Karpas-422 (cell line): ENCODE results near the gene F13A1. TPM values are rescaled to one million over a fixed set of nuclear protein-coding genes. Genes with fewer than 3 reads are reported as not detected.

Experiments
- DNase-seq: peaks from one replicate; pipeline ENCODE4 v3.0.0-alpha.2; 2015
- H2AFZ ChIP-seq: fragments of 200-600 bp; sonication (generic); 2 replicates; pipeline ENCODE4 v1.6.1; 2014; ENCODE audit warnings: antibody characterized with exemption, low read length, mixed read lengths
- H3K27ac ChIP-seq: fragments of 200-600 bp; sonication (generic); 2 replicates; pipeline ENCODE4 v1.5.1; 2014; ENCODE audit warnings: mild to moderate bottlenecking, low read length, moderate library complexity
- H3K27me3 ChIP-seq: fragments of 200-600 bp; sonication (generic); 2 replicates; pipeline ENCODE4 v1.6.1; 2014; ENCODE audit warnings: low read length, mixed read lengths
- H3K36me3 ChIP-seq: fragments of 200-600 bp; sonication (generic); 2 replicates; pipeline ENCODE4 v1.6.1; 2014; ENCODE audit warnings: low read length, mixed read lengths; ENCODE audit not compliant: insufficient read depth
- H3K4me1 ChIP-seq: fragments of 200-600 bp; sonication (generic); 2 replicates; pipeline ENCODE4 v1.6.1; 2014; ENCODE audit warnings: mild to moderate bottlenecking, low read length, mixed read lengths
- H3K4me2 ChIP-seq: fragments of 200-600 bp; sonication (generic); 2 replicates; pipeline ENCODE4 v1.6.1; 2014; ENCODE audit warnings: low read length, low read depth, mild to moderate bottlenecking; ENCODE audit not compliant: poor library complexity, severe bottlenecking
- H3K4me3 ChIP-seq: fragments of 200-600 bp; sonication (generic); 2 replicates; pipeline ENCODE4 v1.5.1; 2014; ENCODE audit warnings: mild to moderate bottlenecking, antibody characterized with exemption, low read length, mixed read lengths
- H3K79me2 ChIP-seq: fragments of 200-600 bp; sonication (generic); 2 replicates; pipeline ENCODE4 v1.6.1; 2014; ENCODE audit warnings: mild to moderate bottlenecking, low read length, mixed read lengths
- H3K9ac ChIP-seq: fragments of 200-600 bp; sonication (generic); 2 replicates; pipeline ENCODE4 v1.6.0; 2014; ENCODE audit warnings: low read length
- H3K9me2 ChIP-seq: fragments of 200-600 bp; sonication (generic), shearing (Covaris generic); replicated peaks from 2 replicates; pipeline ENCODE4 v1.6.0; 2014; ENCODE audit warnings: mild to moderate bottlenecking, low read length, moderate library complexity; ENCODE audit not compliant: insufficient read depth
- H3K9me3 ChIP-seq: fragments of 300-700, 200-600 bp; sonication (generic); 2 replicates; pipeline ENCODE4 v1.6.1; 2014; ENCODE audit warnings: low read length, mixed read lengths
- H4K20me1 ChIP-seq: fragments of 200-600 bp; sonication (generic); 2 replicates; pipeline ENCODE4 v1.6.1; 2014; ENCODE audit warnings: mild to moderate bottlenecking, antibody characterized with exemption, low read length, low read depth; ENCODE audit not compliant: insufficient read depth
- total RNA-seq: library from RNA; depleted of rRNA; stranded (reverse); fragments of >200 nt; shearing (Covaris generic); gene quantifications from 2 replicates; pipeline ENCODE4 v1.2.3, GENCODE V29; 2014; ENCODE audit warnings: low replicate concordance

The F13A1 gene
- total RNA-seq, 1 experiment from 2014 or later: 0.78 TPM

DNA sequence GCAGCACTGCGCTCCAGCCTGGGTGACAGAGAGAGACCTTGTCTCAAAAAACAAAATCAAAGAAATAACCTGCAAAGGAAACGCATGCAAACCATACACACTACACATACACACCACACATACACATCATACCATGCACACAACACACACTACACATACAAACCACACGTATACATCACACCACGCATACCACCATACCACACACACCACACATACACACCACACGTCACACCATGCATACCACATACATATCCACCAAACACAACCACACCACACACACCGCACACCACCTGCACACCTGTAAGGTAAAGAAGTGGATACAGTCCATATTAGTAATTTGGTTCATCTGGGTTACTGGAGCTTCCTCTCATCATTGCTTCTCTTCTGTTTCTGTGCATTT lies 32.3 kb upstream of the F13A1 start:
- Histone ChIP-seq H2AFZ (no peak overlapping the region), H3K4me3 (no peak overlapping the region), H3K27me3 (no peaks in the 10 kb centered on the region), H4K20me1 (no peaks in the 10 kb centered on the region), H3K9me2 (no peaks in the 10 kb centered on the region), H3K9me3 (no peaks in the 10 kb centered on the region), H3K36me3 (no peaks in the 10 kb centered on the region), H3K4me1 (no peaks in the 10 kb centered on the region), H3K9ac (no peak overlapping the region), H3K4me2 (no peak overlapping the region), H3K27ac (no peak overlapping the region), H3K79me2 (no peaks in the 10 kb centered on the region)
- DNase-seq: no peak

DNA sequence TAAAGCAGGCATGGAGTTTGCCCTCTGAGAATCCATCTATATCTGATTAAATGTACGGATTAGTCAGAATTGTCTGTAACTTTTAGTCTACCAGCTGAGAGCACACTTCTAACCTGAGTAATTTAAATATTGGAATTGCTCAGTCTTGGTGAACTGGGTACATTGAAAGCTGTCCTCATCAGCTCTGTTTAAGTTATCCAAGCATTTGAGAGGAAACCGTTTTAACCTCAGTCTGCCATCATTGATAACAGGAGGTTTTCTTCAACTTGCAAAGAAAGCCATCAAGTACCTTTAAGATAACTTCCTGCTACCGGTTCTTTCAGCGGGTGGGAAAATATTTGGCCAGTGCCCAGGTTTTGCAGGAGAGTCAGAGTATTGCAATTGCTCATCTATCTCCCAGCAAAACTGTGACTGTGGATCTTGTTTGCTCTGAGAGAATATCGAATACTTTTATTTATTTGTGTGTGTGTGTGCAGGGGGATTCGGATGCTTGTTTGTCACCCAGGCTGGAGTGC lies 31.1 kb upstream of the F13A1 start:
- Histone ChIP-seq H3K4me1 (no peaks in the 10 kb centered on the region), H3K36me3 (no peaks in the 10 kb centered on the region), H4K20me1 (no peaks in the 10 kb centered on the region), H3K27me3 (no peaks in the 10 kb centered on the region), H3K4me3 (no peak overlapping the region), H3K9ac (no peak overlapping the region), H2AFZ (no peak overlapping the region), H3K79me2 (no peaks in the 10 kb centered on the region), H3K27ac (no peak overlapping the region), H3K9me3 (no peaks in the 10 kb centered on the region), H3K4me2 (no peak overlapping the region), H3K9me2 (no peaks in the 10 kb centered on the region)
- no peak for DNase-seq

DNA sequence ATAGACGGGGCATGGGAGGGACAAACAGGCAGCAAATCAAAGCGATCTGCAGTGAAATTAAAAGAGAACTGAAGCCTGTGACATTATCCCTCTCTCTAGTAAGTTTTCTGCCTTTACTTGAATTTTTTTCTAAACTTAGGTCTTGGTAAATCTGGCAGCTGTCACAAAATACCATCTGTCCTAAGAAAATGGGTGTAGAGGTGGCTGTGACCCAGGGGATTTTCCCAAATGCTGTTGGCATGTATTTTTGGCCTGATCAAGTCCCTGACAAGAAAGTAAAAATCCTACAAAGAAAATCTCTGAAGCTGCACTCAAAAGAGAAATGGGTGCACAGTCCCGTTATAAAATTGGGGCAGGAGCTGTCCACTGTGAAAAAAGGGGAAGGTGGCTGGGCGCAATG lies 30.2 kb upstream of the F13A1 start:
- no peak overlapping the region for H3K4me3 ChIP-seq
- H3K9me3 ChIP-seq: no peaks in the 10 kb centered on the region
- DNase-seq: no peak
- no peaks in the 10 kb centered on the region for H3K9me2 ChIP-seq
- no peaks in the 10 kb centered on the region for H4K20me1 ChIP-seq
- no peak overlapping the region for H3K27ac ChIP-seq
- H3K79me2 ChIP-seq: no peaks in the 10 kb centered on the region
- H2AFZ ChIP-seq: no peak overlapping the region
- H3K27me3 ChIP-seq: no peaks in the 10 kb centered on the region
- no peak overlapping the region for H3K9ac ChIP-seq
- no peak overlapping the region for H3K4me2 ChIP-seq
- no peaks in the 10 kb centered on the region for H3K36me3 ChIP-seq
- no peaks in the 10 kb centered on the region for H3K4me1 ChIP-seq

DNA sequence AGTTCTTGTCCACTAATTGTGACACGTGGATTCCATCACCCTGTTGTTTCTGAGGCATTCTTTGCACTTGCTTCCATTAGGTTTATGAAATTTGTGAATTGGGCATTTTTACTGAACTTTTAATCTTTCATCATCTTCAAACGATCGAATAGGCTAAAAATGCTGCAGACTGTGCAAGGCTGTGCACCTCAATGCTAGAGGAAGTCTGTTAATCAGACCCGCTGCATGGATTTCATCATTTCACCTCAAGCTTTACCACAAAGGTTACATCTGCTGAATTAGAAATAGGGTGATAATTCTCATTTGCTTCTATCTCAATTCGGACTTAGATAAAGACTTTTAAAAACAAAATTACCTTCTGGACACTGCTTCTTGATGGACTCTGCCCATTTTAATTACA lies 27.8 kb upstream of the F13A1 start:
- no peak for DNase-seq
- Histone ChIP-seq H3K4me1 (no peaks in the 10 kb centered on the region; the same call in 1 of the 2 replicates), H3K79me2 (no peaks in the 10 kb centered on the region), H3K9ac (no peak overlapping the region), H3K27me3 (no peaks in the 10 kb centered on the region), H4K20me1 (no peaks in the 10 kb centered on the region), H2AFZ (no peak overlapping the region), H3K4me2 (no peak overlapping the region), H3K9me3 (no peaks in the 10 kb centered on the region), H3K36me3 (no peaks in the 10 kb centered on the region), H3K4me3 (no peak overlapping the region), H3K9me2 (no peaks in the 10 kb centered on the region), H3K27ac (no peak overlapping the region)

DNA sequence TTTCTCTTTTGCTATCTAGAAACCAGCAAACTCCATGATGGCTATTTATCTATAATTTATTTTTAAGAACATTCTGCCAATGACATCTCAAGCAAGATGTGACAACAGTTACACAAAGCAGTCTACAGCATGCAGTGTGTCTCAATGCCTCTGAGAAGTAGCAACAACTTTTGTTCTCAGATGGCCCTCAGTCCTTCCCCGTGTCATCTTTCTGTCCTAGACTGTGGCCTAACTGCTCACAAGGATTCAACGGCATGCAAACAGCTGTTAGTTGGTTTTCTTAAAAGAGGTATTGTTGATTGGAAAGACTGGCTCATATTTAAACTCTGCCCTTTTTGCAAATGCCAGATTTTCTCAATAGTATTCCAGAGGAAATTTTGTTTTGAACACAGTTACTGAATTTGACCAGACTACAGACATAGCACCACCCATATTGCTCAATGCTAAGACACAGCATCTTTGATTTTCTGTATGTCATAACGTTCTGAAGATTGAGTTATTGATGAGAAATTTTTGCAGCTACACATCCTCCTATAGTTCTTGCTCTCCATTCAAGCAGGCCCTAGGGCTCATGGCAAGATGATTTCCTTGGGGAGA lies 26.1 kb upstream of the F13A1 start:
- Histone ChIP-seq H3K9me3 (no peaks in the 10 kb centered on the region), H3K27ac (no peak overlapping the region), H2AFZ (no peak overlapping the region), H3K4me1 (no peaks in the 10 kb centered on the region; the same call in 1 of the 2 replicates), H4K20me1 (no peaks in the 10 kb centered on the region), H3K4me3 (no peak overlapping the region), H3K36me3 (no peaks in the 10 kb centered on the region), H3K4me2 (no peak overlapping the region), H3K79me2 (no peaks in the 10 kb centered on the region), H3K27me3 (no peaks in the 10 kb centered on the region), H3K9ac (no peak overlapping the region), H3K9me2 (no peaks in the 10 kb centered on the region)
- no peak for DNase-seq

DNA sequence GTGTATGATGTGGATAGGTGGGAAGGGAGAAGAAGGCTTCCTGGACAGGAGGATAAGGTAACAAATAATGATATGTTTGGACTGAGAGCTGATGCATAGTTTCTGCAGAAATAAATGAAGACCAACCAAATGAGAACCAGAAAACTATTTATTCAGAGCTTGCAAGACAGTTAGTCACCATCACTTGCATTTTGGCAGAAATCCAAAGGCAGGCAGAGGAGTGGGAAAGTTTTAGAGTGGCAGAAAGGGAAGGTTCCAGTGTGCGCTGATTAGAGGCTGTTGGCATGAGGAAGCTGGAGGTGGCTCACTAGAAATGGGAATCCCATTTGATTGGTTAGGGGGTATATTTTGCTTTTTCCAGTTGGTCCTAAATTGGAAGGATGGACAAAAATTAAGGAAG lies 13.0 kb upstream of the F13A1 start:
- peak overlapping the region; percentile 76 for H3K4me2 ChIP-seq
- H3K4me3 ChIP-seq: 0 out of 2 replicates have a peak overlapping the region, but pooled peaks have one; percentile 43
- peak overlapping the region; percentile 63; the same call in 1 of the 2 replicates for H3K9ac ChIP-seq

DNA sequence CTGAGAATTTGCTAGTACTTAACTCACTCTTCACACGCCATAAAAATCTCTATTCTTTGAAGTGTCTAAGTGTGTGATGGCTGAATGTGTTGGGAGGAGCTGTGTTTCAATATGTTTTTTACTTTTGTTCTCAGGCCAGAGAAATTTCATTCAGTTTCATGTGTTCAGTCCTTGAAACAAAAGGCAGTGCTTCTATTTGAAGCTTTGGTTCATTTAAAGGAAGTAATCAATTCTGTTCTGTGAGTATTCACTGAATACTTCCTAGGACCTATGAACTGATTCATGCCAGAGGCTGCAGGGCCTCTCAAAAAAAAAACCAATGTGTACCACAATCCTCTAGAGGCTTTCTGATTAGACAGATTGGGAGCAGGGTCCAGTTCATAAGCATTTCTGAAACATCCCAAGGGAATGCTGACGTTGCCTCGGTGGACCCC lies 12.4 kb upstream of the F13A1 start:
- Histone ChIP-seq H3K79me2 (no peaks in the 10 kb centered on the region), H3K9me2 (no peaks in the 10 kb centered on the region), H2AFZ (0 out of 2 replicates have a peak overlapping the region, but pooled peaks have one; percentile 6), H3K9ac (peak overlapping the region; percentile 63), H3K4me1 (peaks cover 38% of the 10 kb centered on the region), H3K27ac (peak overlapping the region; percentile 94), H3K4me3 (peak overlapping the region; percentile 43), H3K4me2 (peak overlapping the region; percentile 76), H3K9me3 (no peaks in the 10 kb centered on the region; the same call in 1 of the 2 replicates), H3K36me3 (no peaks in the 10 kb centered on the region), H4K20me1 (no peaks in the 10 kb centered on the region), H3K27me3 (no peaks in the 10 kb centered on the region)
- peak; percentile 62 for DNase-seq

More for the DNA sequence above, 13.0 kb upstream of the F13A1 start:
- Histone ChIP-seq H3K9me2 (no peaks in the 10 kb centered on the region), H3K36me3 (no peaks in the 10 kb centered on the region), H3K9me3 (no peaks in the 10 kb centered on the region; the same call in 1 of the 2 replicates), H3K27ac (peak overlapping the region; percentile 94), H3K79me2 (no peaks in the 10 kb centered on the region), H3K27me3 (no peaks in the 10 kb centered on the region), H4K20me1 (no peaks in the 10 kb centered on the region), H3K4me1 (peaks cover 43% of the 10 kb centered on the region), H2AFZ (0 out of 2 replicates have a peak overlapping the region, but pooled peaks have one; percentile 6)
- DNase-seq: no peak

DNA sequence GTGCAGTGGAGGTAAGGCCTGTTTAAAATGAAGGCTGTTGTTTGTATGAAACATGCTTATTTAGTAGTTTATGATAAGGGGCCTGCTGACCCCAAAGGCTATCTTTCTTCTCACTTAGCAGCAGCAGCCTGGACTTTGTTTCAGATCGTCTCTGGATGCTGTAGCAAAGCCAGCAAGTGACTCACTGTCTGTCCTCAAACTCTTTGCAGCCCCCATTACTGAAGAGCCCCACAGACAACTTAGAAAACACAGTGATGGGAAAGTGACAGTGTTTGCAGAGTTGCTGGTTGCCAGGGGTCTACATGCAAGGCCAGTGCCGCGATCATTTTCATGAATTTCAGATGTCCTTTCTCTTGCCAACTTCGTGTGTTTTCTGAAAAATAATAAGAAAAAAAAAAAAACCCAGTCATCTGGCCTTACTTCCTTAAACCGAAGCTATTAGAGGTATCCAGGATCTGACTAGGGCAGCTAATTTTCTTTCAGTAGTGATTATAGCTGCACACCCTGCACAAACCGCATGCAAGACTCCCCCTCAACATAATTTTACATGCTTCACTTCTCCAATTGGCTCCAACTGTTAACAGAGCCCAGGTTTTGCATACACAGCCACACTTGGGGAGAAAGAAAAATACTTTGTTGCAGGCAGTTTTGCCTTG lies 11.6 kb upstream of the F13A1 start:
- H3K79me2 ChIP-seq: no peaks in the 10 kb centered on the region
- H3K36me3 ChIP-seq: no peaks in the 10 kb centered on the region
- peak overlapping the region; percentile 41 for H2AFZ ChIP-seq
- H3K9ac ChIP-seq: peak overlapping the region; percentile 63
- no peaks in the 10 kb centered on the region for H4K20me1 ChIP-seq
- H3K4me3 ChIP-seq: peak overlapping the region; percentile 43
- peak overlapping the region; percentile 76 for H3K4me2 ChIP-seq
- peak; percentile 93 for DNase-seq
- no peaks in the 10 kb centered on the region for H3K9me2 ChIP-seq
- H3K27me3 ChIP-seq: no peaks in the 10 kb centered on the region
- H3K27ac ChIP-seq: peak overlapping the region; percentile 94
- H3K9me3 ChIP-seq: no peaks in the 10 kb centered on the region; the same call in 1 of the 2 replicates
- H3K4me1 ChIP-seq: peaks cover 38% of the 10 kb centered on the region
